Measurements from ENCODE around the gene SLC29A1.

The SLC29A1 gene

GRCh38 chr6:44237021-44237812, 13.8 kb downstream of the SLC29A1 start:
- DNase-seq (ENCODE audit: low read depth) = peak; percentile 55

GRCh38 chr6:44237813-44238433, 14.5 kb downstream of the SLC29A1 start:
- DNase-seq (ENCODE audit: low read depth) = peak; percentile 68

DNA sequence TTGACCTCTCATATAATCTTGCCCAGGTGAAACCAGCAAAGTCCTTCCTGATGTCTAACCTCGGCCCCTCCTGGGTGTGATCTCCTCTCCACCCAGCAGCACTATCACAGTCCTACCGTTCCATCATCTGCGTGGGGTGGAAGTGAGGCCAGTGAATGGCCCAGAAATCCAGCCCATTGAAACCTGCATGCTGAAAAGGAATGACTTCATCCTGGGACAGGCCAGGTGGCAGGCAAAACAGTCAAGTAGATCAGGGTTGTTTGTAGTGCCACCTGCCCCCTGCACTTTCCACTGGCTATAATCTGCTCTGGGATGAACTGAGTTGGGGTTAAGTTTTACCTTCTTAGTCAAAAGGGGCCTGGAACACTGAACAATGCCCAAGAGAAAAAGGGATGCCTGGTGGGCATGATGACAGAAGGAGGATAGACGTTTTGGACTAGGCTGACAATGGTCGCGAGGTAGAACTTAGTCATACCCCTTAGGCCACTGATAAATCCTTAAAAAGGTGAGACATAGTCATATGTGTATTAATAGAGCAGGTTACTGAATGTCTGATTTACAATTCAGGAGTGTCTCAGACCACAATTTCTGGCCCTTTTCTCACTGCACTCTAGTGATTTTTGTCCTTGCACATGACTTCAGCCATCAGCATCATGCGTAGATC, 15.4 kb downstream of the SLC29A1 start:
- no peak for DNase-seq (ENCODE audit: low read depth)

- DNase-seq (ENCODE audit: low read depth) = no peak
Observed at GRCh38 chr6:44243345-44243744, 19.9 kb downstream of the SLC29A1 start.

DNA sequence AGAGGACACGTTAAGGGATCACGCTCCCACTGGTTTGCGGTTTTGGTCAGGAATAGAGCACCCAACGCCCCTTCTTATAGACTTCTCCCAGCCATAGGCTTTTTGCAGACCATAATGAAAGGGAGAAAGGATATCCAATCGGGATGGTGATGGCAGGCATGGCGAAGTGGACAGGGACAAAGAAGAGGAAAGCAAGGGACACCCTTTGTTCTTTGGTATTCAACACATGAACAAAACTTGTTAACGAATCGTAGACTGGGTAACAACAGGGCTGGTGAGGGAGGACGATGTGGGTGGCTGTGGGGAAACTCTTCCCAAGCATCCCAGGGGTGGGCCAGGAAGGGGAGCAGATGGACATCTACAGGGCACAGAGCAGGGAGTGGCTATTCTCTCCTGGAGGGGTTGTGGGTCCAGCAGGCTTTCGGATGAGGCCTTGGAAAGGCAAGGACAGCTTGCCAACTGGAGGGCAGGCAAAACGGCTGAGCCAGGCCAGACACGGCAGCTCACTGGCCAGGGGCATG, 22.1 kb downstream of the SLC29A1 start:
- DNase-seq (ENCODE audit: low read depth) = no peak

- peak; percentile 82 for DNase-seq (ENCODE audit: low read depth)
Observed at GRCh38 chr6:44245912-44246662, 22.7 kb downstream of the SLC29A1 start.

- DNase-seq (ENCODE audit: low read depth) = peak; percentile 91
Observed at GRCh38 chr6:44246663-44247337, 23.4 kb downstream of the SLC29A1 start, which contains the start of gene HSP90AB1. Gene HSP90AB1, plus strand, starts transcription at chr6:44247101. Its CDS starts 1,529 bp downstream, at chr6:44248630.

- DNase-seq (ENCODE audit: low read depth) = peak; percentile 89
Observed at GRCh38 chr6:44247338-44248302, 24.2 kb downstream of the SLC29A1 start.

DNA sequence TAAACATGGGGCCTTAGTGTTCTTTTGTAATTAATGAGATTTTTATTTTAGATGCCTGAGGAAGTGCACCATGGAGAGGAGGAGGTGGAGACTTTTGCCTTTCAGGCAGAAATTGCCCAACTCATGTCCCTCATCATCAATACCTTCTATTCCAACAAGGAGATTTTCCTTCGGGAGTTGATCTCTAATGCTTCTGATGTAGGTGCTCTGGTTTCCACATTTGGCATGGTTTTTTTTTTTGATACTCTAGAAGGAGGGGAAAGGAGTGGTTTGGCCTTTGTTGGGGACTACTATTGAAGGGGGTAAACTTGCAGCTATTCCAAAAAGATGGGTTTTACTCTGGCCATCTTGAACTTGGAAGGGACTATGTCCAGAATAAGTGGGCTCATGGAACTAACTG, 25.2 kb downstream of the SLC29A1 start:
- DNase-seq (ENCODE audit: low read depth) = no peak

DNA sequence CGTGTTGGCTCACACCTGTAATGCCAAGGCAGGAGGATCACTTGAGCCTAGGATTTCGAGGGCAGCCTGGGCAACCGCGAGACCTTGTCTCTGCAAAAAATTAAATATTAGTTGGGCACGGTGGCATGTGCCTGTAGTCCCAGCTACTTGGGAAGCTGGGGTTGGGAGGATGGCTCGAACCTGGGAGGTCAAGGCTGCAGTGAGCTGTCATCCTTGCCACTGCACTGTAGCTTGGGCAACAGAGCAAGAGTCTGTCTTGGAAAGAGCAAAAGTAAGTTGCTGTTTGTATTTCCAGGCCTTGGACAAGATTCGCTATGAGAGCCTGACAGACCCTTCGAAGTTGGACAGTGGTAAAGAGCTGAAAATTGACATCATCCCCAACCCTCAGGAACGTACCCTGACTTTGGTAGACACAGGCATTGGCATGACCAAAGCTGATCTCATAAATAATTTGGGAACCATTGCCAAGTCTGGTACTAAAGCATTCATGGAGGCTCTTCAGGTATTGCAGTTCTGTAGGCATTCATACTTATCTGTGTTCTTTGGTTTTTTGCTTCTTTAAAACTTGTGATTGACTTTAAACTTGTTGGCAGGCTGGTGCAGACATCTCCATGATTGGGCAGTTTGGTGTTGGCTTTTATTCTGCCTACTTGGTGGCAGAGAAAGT, 25.8 kb downstream of the SLC29A1 start:
- no peak for DNase-seq (ENCODE audit: low read depth)

DNA sequence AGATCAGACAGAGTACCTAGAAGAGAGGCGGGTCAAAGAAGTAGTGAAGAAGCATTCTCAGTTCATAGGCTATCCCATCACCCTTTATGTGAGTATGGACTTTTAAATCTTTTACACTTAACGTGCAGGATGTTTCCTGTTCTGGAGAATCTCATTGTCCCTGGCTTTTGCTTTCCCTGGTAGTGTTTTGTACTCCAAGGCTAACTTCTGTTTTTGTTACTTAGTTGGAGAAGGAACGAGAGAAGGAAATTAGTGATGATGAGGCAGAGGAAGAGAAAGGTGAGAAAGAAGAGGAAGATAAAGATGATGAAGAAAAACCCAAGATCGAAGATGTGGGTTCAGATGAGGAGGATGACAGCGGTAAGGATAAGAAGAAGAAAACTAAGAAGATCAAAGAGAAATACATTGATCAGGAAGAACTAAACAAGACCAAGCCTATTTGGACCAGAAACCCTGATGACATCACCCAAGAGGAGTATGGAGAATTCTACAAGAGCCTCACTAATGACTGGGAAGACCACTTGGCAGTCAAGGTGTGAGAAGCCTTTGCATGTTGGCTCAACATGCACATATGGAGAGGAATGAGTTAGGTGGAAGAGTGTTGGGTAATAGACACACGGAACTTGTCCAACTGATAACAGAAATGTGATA, 26.8 kb downstream of the SLC29A1 start:
- DNase-seq (ENCODE audit: low read depth) = no peak

- no peak for DNase-seq (ENCODE audit: low read depth)
Observed at GRCh38 chr6:44250718-44251123, 27.3 kb downstream of the SLC29A1 start.

GRCh38 chr6:44251576-44252524, 28.5 kb downstream of the SLC29A1 start:
- DNase-seq (ENCODE audit: low read depth) = no peak

DNA sequence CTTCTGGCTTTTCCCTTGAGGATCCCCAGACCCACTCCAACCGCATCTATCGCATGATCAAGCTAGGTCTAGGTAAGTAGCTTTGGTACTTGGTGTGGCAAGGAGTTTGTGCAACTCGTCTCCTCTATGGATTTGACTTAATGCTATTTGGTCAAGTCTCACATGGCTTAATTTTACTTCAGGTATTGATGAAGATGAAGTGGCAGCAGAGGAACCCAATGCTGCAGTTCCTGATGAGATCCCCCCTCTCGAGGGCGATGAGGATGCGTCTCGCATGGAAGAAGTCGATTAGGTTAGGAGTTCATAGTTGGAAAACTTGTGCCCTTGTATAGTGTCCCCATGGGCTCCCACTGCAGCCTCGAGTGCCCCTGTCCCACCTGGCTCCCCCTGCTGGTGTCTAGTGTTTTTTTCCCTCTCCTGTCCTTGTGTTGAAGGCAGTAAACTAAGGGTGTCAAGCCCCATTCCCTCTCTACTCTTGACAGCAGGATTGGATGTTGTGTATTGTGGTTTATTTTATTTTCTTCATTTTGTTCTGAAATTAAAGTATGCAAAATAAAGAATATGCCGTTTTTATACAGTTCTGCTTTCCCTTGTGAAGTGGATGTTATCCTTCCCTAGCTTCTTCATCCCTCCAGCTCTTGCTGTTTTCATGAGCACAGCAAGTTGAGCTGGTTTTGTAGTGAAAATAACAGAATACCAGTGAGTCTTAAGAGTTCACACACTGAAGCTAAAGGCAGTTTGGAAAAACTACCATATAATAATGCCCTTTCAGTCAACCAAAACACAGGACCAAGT, 30.1 kb downstream of the SLC29A1 start:
- no peak for DNase-seq (ENCODE audit: low read depth)

- DNase-seq (ENCODE audit: low read depth) = no peak
Observed at GRCh38 chr6:44254191-44255104, 31.1 kb downstream of the SLC29A1 start.
